ENCODE measurements around the gene RGL2.
"Not testable (repeated sequence)": the region's sequence is repeated elsewhere in the genome, so short reads cannot be mapped to it uniquely, and the experiment has no call there.

RGL2 gene

GRCh38 chr6:33273924-33274902 lies 24.5 kb downstream of the RGL2 start:
- no peak for DNase-seq (ENCODE audit: low read depth, low spot score)

- DNase-seq (ENCODE audit: low read depth, low spot score), result no peak
Observed at GRCh38 chr6:33273129-33273923, 25.4 kb downstream of the RGL2 start.

GRCh38 chr6:33272275-33273128 lies 26.2 kb downstream of the RGL2 start:
- no peak for DNase-seq (ENCODE audit: low read depth, low spot score)

GRCh38 chr6:33271468-33272274 lies 27.1 kb downstream of the RGL2 start, which contains the start of the genes RPS18 and VPS52:
Gene RPS18 (plus strand): TSS chr6:33272075. CDS start chr6:33272120, 45 bp downstream.
Gene VPS52 (minus strand): TSS chr6:33271876. CDS start chr6:33271675, 201 bp downstream.
- DNase-seq (ENCODE audit: low read depth, low spot score), result peak; percentile 98

GRCh38 chr6:33271117-33271467 lies 27.6 kb downstream of the RGL2 start:
- DNase-seq (ENCODE audit: low read depth, low spot score), result no peak

GRCh38 chr6:33264015-33264414 lies 34.7 kb downstream of the RGL2 start:
- DNase-seq (ENCODE audit: low read depth, low spot score), result no peak

- not testable (repeated sequence) for DNase-seq (ENCODE audit: low read depth, low spot score)
Observed at GRCh38 chr6:33262490-33262889, 36.3 kb downstream of the RGL2 start.

GRCh38 chr6:33259032-33259431 lies 39.7 kb downstream of the RGL2 start:
- DNase-seq (ENCODE audit: low read depth, low spot score), result no peak

- DNase-seq (ENCODE audit: low read depth, low spot score), result no peak
Observed at GRCh38 chr6:33254591-33254990, 44.2 kb downstream of the RGL2 start.

GRCh38 chr6:33252759-33253158 lies 46.0 kb downstream of the RGL2 start:
- DNase-seq (ENCODE audit: low read depth, low spot score), result no peak

GRCh38 chr6:33251395-33252012 lies 47.2 kb downstream of the RGL2 start:
- no peak for DNase-seq (ENCODE audit: low read depth, low spot score)

GRCh38 chr6:33250731-33251130 lies 48.0 kb downstream of the RGL2 start:
- no peak for DNase-seq (ENCODE audit: low read depth, low spot score)

- DNase-seq (ENCODE audit: low read depth, low spot score), result peak; percentile 44
Observed at GRCh38 chr6:33249732-33250630, 48.8 kb downstream of the RGL2 start.

- DNase-seq (ENCODE audit: low read depth, low spot score), result peak; percentile 99
Observed at GRCh38 chr6:33248932-33249731, 49.6 kb downstream of the RGL2 start.

- no peak for DNase-seq (ENCODE audit: low read depth, low spot score)
Observed at GRCh38 chr6:33248643-33248931, 50.2 kb downstream of the RGL2 start.

GRCh38 chr6:33247977-33248642 lies 50.6 kb downstream of the RGL2 start:
- peak; percentile 94 for DNase-seq (ENCODE audit: low read depth, low spot score)

GRCh38 chr6:33243476-33243875 lies 55.3 kb downstream of the RGL2 start:
- DNase-seq (ENCODE audit: low read depth, low spot score), result no peak

GRCh38 chr6:33241968-33242367 lies 56.8 kb downstream of the RGL2 start:
- no peak for DNase-seq (ENCODE audit: low read depth, low spot score)
